Endometrium (tissue), 2 donors: ENCODE measurements around the gene PDE4B.
"Not testable (repeated sequence)": the region's sequence is repeated elsewhere in the genome, so short reads cannot be mapped to it uniquely, and the experiment has no call there.

ENCODE experiments used
- FAIRE-seq: peaks from 2 replicates; lab custom pipeline; 2012; peaks lifted over from hg19 to GRCh38; lab: Jason Lieb, UNC
- donor health status: control.
- donor health status: control.

PDE4B gene

GRCh38 chr1:66313429-66313828, 520.7 kb downstream of the PDE4B start:
- no peak for FAIRE-seq

DNA sequence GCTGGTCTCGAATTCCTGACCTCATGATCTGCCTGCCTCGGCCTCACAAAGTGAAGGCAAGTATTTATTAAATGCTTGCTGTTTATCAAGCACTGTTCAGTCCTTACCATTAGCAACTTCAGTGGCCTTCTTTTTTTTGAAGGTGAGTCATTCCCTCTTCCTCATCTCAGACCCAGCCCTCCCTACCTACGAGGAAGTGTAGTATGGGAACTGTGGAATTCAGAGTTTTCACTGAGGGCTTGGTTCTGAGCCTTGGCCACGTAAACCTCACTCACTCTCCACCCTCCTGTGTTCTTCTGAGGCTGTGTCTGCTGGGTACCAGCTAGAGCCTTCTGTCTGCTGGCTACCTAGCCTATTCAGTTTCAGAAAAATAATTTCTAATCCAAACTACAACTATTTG, 523.0 kb downstream of the PDE4B start:
- FAIRE-seq = no peak

DNA sequence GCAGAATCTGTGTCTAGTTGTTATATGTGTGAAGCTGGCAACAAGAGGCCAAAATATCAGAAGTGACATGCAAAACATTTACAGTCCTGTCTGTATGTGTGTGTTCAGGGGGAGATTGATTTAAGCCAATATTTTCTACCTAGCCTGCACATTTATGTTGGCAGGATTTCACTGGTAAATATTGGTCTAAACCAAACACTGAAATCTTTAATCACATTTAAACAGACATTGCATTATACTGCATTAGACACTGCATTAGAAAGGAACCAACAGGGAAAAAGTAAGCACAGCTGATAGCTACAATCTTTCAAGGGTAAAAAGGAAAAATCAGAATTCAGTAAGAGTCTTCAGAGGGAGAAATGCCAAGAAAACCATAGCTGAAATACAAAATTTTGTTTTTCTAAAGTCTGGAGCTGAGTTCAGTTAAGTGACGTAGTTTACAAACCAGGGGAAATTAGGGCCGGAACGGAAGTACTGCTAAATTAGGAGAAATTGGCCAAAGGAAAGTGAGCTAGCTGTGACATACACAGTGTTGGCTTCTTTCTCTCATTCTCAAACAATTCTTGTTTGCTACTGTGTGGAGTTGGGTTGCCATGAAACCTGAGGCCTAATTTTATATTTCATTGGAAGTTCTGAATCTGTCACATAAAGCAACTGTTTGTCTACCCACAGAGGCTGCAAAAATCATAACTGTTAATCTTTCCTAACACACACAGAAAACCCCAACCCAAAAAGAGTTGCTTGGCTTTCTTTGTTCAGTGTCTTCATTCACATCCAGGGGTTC, 524.0 kb downstream of the PDE4B start:
- no peak for FAIRE-seq

DNA sequence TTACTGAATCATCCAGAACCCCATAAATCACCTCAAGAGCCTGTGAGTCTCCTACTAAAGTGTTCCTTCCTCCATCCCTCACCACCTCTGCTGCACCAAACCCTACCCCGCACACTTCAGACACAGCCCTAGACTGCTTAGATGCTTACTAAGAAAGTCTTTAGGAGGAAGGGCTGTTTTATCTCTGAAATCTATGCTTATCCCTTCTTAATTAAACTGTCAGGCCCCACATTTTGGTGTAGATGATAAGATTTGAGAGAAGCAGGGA, 524.5 kb downstream of the PDE4B start:
- no peak for FAIRE-seq

DNA sequence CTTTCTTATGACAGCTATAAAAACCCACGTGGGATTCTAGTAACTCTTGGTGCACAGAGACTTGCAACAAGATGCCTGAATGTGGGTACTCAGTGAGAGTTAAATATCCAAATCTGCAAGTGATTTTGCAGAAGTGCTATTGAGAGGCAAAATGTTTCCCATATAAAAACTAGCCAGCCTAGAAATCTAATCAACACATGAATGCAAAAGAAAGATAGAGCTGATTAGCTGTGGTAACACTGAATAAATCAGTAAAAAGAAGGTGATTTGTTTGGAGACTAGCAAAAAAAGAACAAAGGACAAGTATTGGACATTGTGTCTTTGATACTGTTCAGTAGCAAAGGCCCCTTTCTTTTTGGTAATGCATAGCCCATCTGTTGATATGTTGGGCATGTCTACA, 527.5 kb downstream of the PDE4B start:
- FAIRE-seq = no peak

- not testable (repeated sequence) for FAIRE-seq
Measured at GRCh38 chr1:66322462-66322861, 529.8 kb downstream of the PDE4B start.

DNA sequence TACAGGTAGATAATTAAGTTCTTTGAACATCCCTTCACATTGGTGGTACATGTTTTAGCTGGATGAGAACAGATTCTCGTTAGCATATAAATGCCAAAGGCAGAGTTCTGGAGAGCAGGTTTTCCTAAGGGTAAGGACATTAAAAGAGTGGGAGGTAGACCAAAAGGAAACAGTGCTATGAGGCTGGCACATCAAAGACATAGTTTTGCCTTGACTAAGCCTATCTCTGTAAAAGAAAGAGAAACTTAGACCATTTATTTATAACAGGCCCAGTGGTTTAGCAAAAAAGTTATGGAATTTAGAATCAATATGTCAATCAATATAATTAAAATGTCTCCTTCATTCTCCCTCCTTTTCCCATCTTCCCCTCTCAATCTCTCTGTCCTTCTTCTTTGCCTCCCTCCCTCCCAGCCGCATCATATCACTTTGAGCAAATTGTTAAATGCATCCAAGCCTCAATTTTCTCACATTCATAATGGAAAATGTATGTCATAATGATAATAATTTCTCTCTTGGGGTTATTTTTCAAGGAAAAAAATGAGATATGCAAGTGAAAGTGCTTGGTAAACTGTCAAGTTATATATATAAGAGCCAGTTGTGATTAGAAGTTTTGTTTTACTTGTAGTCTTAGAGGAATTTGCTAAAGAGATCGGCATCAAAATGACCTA, 531.4 kb downstream of the PDE4B start:
- FAIRE-seq = no peak

GRCh38 chr1:66325594-66326380, 533.1 kb downstream of the PDE4B start:
- no peak for FAIRE-seq

GRCh38 chr1:66326867-66327266, 534.2 kb downstream of the PDE4B start:
- FAIRE-seq = no peak

- no peak for FAIRE-seq
Measured at GRCh38 chr1:66327588-66327987, 534.9 kb downstream of the PDE4B start.

- FAIRE-seq = no peak
Measured at GRCh38 chr1:66328896-66329295, 536.2 kb downstream of the PDE4B start.

GRCh38 chr1:66330722-66331141, 538.0 kb downstream of the PDE4B start:
- no peak for FAIRE-seq

GRCh38 chr1:66331658-66332547, 539.2 kb downstream of the PDE4B start:
- peak; percentile 72 for FAIRE-seq

DNA sequence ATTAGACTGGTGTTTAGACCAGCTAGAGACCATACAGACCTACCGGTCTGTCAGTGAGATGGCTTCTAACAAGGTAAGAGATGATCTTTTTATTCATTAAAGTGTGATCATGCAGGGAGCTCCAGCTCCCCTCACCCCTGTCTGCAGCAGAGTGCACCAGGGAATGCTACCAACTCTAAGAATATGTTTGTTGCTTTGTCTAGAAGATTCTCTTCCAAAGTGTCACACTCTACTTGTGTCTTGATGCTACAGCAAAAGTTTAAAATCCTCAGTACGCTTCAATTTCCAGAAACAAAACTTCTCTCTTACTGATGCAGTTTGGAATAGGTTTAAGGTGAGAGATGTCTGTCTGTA, 539.8 kb downstream of the PDE4B start:
- no peak for FAIRE-seq

- FAIRE-seq = no peak
Measured at GRCh38 chr1:66333466-66334199, 540.9 kb downstream of the PDE4B start.

DNA sequence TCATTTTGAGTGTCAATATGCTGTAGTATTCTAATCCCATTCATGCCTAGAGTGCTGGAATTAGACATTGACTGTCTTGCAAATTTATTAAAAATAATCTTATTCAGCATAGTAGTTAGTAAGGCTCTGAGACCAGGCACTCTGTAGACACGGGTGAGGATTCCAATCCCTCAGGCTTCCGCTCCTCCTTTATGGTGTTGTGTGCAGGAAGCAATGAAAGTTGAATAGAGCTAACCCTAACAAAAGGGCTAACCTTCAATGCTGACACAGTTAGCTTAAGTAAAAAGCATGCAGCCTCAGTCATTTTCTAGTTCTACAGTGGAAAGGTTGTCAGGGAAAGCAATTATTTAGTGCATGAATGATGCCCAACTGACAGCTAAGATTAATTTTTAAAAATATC, 541.6 kb downstream of the PDE4B start:
- FAIRE-seq = no peak

DNA sequence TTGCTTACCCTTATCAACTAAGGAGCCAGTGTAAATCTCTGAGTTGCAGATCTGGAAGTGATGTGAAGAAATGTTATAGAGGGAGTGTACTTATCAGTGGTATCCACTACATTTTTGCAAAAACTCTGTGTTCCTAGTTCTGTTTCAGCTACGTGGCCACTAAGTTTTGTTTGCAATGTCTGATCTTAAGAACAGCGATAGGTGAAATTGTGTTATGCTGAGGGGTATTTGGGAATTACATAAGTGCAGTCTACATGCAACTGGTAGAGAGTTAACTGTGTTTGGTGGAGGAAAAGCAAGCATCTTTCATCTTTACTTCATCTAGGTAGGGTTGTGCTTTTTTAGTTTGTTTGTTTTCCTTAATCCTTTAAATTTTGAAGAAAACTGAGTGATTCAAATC, 542.4 kb downstream of the PDE4B start:
- FAIRE-seq = no peak

GRCh38 chr1:66335859-66336640, 543.4 kb downstream of the PDE4B start:
- no peak for FAIRE-seq

DNA sequence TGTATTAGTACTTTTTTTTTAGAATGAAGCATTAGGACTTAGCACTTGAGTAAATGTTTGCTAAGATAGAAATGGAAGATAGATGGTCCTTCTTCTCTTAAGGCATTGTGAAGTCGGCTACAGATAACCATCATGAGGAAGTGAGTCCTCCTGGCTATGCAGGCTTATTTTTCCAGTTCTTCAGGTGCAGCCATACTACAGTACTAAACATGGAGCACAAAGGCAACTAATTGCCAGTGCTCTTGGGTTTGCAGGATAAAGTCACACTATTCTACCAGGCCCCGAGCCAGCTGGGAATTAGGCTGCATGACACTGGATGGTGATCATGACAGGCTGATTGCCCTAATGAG, 543.9 kb downstream of the PDE4B start:
- no peak for FAIRE-seq

DNA sequence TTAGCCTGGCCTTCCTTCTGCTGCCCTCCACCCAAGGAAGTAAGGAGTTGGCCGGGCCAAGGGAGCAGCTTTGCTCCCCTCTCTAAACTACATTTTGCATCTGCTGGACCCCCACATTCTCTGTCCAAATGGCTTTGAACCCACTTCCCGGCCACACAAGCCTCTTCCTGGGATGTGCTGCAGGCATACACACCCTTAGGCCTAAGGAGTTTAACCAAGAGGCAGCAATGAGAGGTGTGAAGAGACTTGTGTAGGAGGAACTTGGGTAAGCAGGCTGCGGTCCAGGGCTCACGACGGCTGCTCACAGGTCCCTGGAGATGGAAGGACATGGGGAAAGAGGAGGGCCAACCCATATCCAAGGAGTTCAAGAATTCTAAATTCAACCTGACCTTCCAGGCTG, 544.6 kb downstream of the PDE4B start:
- no peak for FAIRE-seq

GRCh38 chr1:66339944-66340343, 547.2 kb downstream of the PDE4B start:
- no peak for FAIRE-seq
